Astrocyte (in vitro differentiated cells and primary cell): ENCODE results near the gene MUC5AC.

Source experiments
- EZH2 ChIP-seq: IDR thresholded peaks from 2 replicates; pipeline ENCODE4 v1.6.1; 2012; ENCODE audit warnings: mild to moderate bottlenecking, low read length, inconsistent platforms; ENCODE audit not compliant: insufficient read depth
- TF ChIP-seq, protein P1 (sequence below): IDR thresholded peaks from 2 replicates; pipeline ENCODE4 v1.5.1; 2011; ENCODE audit warnings: low read depth, mild to moderate bottlenecking, inconsistent platforms, low read length, moderate library complexity; ENCODE audit not compliant: insufficient read depth

DNA sequence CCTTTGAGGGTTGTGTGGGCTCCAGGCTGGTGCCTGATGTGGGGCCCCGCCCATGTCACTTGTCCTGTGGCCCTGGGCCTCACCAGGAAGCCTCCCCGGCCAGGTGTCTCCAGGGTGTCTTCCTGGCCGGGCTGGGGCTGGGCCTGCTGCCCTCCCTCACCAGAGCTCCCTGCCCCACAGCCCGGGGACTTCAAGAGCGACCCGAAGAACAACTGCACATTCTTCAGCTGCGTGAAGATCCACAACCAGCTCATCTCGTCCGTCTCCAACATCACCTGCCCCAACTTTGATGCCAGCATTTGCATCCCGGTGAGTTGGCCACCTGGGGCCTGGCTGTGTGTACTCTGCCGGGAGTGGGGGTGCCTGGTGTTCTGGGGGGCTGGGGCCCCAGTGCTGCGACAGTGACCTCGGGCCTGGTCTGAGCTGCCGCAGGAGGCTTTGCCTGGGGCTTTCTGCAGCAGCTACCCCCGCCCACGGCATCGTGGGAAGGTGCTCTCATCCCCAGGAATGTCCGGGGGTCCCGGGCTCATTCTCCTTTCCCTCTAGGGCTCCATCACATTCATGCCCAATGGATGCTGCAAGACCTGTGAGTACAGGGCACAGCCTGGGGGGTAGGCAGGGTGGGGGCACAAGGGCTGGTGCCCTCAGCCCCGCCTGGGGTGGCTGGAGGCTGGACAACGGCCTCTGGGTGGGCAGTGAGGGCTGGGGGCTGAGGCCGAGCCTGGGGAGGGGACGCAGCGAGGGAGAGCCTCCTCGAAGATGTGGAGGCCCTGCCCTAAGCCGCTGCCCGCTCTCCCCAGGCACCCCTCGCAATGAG is 48.4 kb upstream of the MUC5AC start:
- TF ChIP-seq, protein P1, sequence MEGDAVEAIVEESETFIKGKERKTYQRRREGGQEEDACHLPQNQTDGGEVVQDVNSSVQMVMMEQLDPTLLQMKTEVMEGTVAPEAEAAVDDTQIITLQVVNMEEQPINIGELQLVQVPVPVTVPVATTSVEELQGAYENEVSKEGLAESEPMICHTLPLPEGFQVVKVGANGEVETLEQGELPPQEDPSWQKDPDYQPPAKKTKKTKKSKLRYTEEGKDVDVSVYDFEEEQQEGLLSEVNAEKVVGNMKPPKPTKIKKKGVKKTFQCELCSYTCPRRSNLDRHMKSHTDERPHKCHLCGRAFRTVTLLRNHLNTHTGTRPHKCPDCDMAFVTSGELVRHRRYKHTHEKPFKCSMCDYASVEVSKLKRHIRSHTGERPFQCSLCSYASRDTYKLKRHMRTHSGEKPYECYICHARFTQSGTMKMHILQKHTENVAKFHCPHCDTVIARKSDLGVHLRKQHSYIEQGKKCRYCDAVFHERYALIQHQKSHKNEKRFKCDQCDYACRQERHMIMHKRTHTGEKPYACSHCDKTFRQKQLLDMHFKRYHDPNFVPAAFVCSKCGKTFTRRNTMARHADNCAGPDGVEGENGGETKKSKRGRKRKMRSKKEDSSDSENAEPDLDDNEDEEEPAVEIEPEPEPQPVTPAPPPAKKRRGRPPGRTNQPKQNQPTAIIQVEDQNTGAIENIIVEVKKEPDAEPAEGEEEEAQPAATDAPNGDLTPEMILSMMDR = no peak
- TF ChIP-seq EZH2 = no peak
